Hippocampal formation (tissue), 2 donors: ENCODE data around the gene MAD1L1.

Experiments used
- DNase-seq, 2 donors: peaks; one replicate each; lab custom pipeline; 2025; lab: John Stamatoyannopoulos, UW

MAD1L1 gene

GRCh38 chr7:2141021-2141410 is 91.7 kb downstream of the MAD1L1 start:
- DNase-seq: no peak

GRCh38 chr7:2140216-2141020 is 92.3 kb downstream of the MAD1L1 start:
- DNase-seq: no peak

GRCh38 chr7:2139004-2139699 is 93.6 kb downstream of the MAD1L1 start:
- no peak for DNase-seq

GRCh38 chr7:2138146-2138765 is 94.5 kb downstream of the MAD1L1 start:
- DNase-seq: no peak

- no peak for DNase-seq
Measured at GRCh38 chr7:2134740-2135139, 98.0 kb downstream of the MAD1L1 start.

- no peak for DNase-seq
Measured at GRCh38 chr7:2132243-2132642, 100.5 kb downstream of the MAD1L1 start.

- DNase-seq: no peak
Measured at GRCh38 chr7:2131800-2132199, 100.9 kb downstream of the MAD1L1 start.

- DNase-seq: no peak
Measured at GRCh38 chr7:2131341-2131740, 101.4 kb downstream of the MAD1L1 start.

GRCh38 chr7:2130096-2130375 is 102.7 kb downstream of the MAD1L1 start:
- DNase-seq: no peak

- no peak for DNase-seq
Measured at GRCh38 chr7:2129323-2130095, 103.2 kb downstream of the MAD1L1 start.

GRCh38 chr7:2128601-2129322 is 104.0 kb downstream of the MAD1L1 start:
- DNase-seq: no peak

GRCh38 chr7:2126621-2127020 is 106.1 kb downstream of the MAD1L1 start:
- DNase-seq: no peak

GRCh38 chr7:2125931-2126330 is 106.8 kb downstream of the MAD1L1 start:
- DNase-seq: no peak

- no peak for DNase-seq
Measured at GRCh38 chr7:2124604-2125345, 108.0 kb downstream of the MAD1L1 start.

GRCh38 chr7:2123916-2124315 is 108.8 kb downstream of the MAD1L1 start:
- DNase-seq: no peak

GRCh38 chr7:2123360-2123759 is 109.4 kb downstream of the MAD1L1 start:
- DNase-seq: no peak

GRCh38 chr7:2122651-2123050 is 110.1 kb downstream of the MAD1L1 start:
- no peak for DNase-seq

- DNase-seq: no peak
Measured at GRCh38 chr7:2120841-2121830, 111.6 kb downstream of the MAD1L1 start.

GRCh38 chr7:2120251-2120660 is 112.5 kb downstream of the MAD1L1 start:
- no peak for DNase-seq
